Measurements from ENCODE around the gene ADCY2.
A peak's percentile ranks its signal among the peaks of the same experiment; 100 is the strongest.

The ADCY2 gene

DNA sequence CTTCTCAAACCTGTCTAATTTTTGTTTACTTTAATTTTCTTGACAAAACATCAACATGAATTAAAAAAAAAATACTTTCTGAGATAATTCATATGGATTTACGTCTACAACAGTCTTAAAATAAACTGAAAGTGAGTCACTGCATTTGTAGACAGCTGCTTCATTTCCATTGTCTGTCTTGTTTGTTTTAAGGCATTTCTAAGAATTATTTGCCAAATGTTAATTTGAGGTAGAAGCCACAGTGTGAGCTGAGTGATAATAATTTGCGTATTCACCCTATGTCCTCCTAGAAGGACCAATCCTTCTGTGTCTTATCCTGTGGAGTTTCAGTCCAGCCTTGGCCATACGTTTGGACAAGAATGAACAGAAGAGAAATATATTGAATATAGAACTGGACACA is 280.5 kb downstream of the ADCY2 start:
- DNase-seq = no peak

- no peak for DNase-seq
Observed at GRCh38 chr5:7678030-7678429, 282.1 kb downstream of the ADCY2 start.

- DNase-seq = no peak
Observed at GRCh38 chr5:7679663-7680062, 283.7 kb downstream of the ADCY2 start.

DNA sequence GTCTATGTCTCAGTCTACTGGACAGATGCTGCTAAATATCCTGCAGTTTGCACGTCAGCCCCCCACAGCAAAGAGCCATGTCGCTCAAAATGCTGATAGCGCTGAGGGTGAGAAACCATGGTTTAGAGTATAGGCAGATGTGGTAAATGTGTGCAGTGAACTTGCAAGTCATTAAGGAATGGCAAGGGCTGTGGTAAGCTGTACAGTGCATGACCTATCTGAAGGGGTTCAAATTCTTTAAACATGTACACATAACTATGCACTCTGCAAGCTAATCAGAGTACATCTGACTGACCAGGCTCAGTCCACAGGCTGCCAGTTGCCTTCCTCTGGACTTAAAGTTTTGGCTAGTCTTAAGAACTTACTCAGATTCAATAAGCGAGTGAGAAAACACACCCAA is 284.3 kb downstream of the ADCY2 start:
- no peak for DNase-seq

GRCh38 chr5:7682379-7682778 is 286.4 kb downstream of the ADCY2 start:
- no peak for DNase-seq

GRCh38 chr5:7683753-7684152 is 287.8 kb downstream of the ADCY2 start:
- DNase-seq = no peak

DNA sequence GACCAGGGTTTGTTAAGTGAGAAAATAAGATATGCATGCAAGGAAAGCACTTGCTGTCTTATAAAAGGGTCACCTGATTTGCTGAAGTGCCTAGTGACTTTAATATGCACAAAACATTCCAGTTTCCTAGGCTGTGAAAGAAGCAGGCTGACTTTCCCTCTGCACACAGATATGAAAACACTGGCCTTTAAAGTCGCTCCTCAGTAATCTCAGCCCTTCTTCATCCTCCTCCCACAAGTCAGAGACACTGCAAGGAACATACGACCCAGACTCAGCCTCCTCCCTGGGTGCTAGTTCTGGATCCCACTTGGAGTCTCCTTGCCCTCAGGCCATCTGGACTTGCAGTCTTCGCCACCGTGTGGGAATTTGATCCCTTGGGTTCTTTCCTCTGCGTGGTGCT is 288.9 kb downstream of the ADCY2 start:
- no peak for DNase-seq

DNA sequence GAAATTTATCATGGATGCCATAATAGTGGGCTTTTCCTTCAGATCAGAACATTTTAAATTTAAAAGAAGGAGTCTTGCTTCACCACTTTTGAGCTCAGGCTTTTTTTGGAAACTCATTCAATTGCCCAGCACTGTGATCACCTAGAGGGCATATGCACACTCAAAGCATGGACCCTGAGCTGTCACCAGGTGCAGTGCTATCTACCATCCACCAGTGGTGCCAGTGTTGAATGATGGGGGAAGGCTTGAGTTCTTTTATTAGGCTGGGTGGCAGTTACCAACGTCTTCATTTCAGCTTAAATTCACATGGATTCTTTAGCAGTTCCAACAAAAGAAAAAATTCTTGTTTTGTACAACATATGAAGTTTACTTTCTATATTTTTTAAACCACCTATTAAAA is 290.9 kb downstream of the ADCY2 start:
- no peak for DNase-seq

GRCh38 chr5:7690557-7690956 is 294.6 kb downstream of the ADCY2 start:
- no peak for DNase-seq

DNA sequence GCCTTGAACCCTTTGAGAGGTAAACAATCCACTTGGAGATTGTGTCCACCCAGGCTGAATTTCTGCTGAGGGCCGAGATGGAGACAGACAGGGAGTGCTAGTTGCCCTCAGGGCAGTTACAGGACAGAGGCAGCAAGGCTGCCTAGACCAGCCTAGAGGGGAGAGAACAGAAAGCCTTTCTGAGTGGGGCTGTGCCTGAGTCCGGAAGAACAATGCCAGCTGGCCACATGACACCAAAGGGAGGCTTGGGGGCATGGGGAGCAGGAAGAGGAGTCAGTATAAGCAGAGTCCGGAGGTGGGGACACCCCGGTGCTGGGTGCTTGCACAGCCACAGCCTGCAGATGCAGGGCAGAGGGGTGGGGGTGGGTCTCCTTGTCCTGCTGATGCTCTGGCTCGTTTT is 309.3 kb downstream of the ADCY2 start:
- DNase-seq = peak; percentile 84

DNA sequence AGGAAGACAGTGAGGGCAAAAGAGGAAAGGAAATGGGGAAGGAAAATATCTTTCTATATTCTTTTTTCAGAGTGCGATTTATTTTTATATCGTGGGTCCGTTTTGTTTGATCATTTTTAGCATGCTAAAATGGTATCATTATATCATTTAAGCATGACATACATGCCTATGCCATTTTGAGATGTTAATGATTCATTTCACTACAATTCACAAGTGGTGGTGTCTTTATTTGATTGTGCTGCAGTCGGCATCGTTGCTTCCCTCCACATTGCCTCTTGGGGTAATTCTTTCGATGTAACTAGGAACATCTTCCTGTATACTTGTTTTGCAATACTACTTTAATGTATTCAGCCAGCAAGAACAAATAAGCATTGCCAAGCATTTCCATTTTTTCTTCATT is 309.8 kb downstream of the ADCY2 start:
- DNase-seq = no peak

- DNase-seq = no peak
Observed at GRCh38 chr5:7706256-7706655, 310.3 kb downstream of the ADCY2 start.

DNA sequence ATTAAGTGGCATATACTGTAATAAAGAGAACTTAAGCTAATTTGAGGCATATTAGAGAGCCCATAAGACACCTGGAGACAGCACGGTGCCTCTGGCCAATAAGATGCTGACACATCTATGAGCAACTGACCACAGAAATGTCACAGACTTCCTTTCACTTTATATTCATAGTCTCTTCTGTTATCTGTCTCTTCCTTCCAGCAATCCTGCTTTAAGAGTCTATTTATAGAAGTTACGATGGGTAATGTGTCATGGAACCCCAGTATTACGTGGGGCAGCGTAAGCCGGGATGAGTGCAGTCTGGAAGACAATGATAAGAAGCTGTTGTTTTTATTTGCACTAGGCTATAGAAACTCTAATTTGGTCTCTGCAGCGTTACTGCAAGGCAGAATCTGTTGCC is 318.2 kb downstream of the ADCY2 start:
- no peak for DNase-seq

DNA sequence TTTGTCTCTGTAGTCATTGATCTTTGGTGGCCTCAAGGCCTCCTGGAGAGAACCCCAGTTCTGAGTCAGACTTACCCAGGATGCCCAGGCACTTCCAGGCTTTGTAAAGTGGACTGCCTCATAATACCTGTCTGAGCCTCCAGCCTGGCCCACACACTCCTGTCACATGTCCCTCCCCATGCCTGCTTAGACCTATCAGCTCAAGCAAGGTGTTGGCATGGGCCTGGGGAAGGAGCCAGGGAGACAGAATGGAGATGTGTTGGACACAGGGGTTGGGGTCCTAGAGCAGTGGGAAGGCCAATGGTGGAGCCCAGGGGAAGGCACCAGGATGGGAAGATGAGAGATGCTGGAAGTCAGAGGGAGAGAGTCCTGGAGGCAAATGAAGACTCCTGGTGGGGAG is 318.8 kb downstream of the ADCY2 start:
- DNase-seq = no peak

GRCh38 chr5:7717691-7718090 is 321.8 kb downstream of the ADCY2 start:
- no peak for DNase-seq

DNA sequence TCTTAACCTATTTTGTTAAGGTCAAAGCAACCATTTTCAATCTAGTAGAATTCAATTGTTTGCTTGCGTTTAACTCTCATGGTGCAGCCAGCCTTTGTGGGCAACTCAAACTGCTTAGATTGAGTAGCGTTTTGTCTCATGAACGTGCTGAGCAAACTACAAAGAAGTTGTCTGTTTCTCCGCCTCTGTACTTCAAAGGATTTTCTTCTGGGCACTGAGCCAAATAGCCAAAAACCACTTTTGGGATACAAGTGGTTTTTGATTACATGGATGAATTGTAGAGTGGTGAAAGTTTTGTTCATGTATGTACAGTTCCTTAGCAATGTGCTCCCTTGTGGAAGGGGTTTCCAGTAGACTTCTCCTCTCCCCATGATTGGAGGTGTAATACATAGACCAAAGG is 332.1 kb downstream of the ADCY2 start:
- no peak for DNase-seq

DNA sequence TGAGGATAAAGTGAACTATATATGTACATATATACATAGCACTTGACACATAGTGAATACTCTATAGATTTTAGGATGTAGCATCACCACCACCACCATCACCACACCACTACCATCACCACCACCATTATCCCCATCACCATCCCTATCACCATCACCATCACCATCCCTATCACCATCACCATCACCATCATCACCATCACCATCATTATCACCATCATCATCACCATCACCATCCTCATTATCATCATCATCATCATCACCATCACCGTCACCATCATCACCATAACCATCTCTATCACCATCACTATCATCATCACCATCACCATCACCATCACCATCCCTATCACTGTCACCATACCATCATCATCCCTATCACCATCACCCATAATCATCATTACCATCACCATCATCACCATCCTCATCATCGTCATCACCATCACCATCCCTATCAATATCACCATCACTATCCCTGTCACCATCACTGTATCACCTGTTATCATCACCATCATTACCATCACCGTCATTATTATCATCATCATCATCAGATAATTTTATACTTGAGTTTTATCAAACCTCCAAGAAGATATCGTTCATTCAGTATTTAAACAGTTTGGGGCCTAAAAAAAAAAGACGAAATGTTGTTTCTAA is 345.6 kb downstream of the ADCY2 start:
- no peak for DNase-seq

DNA sequence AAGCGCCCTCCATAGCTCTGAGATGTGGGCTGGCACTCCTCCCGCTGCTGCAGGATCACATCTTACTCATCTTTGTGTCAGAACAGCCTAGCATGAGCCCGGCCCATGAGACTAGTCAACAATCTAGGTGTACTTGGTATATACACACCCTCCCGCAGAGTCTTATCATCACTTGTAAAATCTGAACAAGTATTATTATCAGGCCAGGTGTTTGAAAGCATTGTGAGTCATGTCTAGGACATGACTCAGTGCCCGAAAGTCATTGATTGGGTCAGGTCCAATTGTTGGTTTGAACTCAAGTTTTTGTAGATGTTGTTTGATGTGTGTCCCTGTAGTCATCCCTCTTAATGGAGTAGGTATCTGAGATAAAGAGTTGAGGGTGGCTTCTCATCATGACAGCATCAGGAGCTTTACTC is 346.3 kb downstream of the ADCY2 start:
- no peak for DNase-seq

GRCh38 chr5:7745882-7746610 is 350.1 kb downstream of the ADCY2 start:
- peak; percentile 82 for DNase-seq

GRCh38 chr5:7747728-7748127 is 351.8 kb downstream of the ADCY2 start:
- DNase-seq = no peak

DNA sequence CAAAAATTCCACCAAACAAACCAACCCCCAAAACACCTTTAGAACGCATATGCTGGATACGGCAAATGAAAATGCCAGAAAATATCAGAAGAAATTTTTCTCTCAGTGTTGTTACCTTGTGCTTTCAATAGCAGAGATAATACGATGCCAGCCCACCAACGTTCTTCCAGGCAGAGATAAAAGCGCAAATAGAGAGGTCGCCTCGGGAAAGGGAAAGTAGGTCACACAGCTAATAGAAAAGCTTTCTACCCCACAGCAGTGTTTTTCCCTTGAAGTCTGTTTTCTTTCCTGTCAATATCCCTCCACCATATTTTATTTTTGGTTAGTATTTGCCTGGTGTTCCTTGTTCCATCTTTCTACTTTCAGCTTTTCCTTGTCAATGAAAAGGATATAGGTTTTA is 353.7 kb downstream of the ADCY2 start:
- DNase-seq = no peak

GRCh38 chr5:7751874-7752273 is 355.9 kb downstream of the ADCY2 start:
- DNase-seq = no peak

DNA sequence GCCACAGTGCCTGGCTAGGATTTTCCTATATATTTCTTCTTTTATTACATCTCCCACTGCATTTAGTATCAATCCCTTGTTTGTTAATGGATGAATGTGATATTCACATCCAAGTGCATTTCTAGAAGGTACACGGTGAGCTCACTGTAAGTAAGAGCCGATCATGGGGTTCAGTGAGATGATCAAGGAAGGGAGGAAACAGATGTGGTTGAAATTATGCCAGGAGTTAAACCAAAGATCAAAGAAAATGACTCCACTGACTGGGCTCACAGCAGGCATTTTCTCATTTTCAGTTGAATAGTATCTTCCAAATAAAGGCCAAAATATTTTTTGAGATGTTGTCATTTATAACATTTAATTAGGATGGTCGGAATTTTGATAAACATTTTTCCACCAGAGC is 357.2 kb downstream of the ADCY2 start:
- no peak for DNase-seq

GRCh38 chr5:7753596-7753995 is 357.7 kb downstream of the ADCY2 start:
- no peak for DNase-seq

- no peak for DNase-seq
Observed at GRCh38 chr5:7754490-7754889, 358.6 kb downstream of the ADCY2 start.

Measured in islet precursor cell (in vitro differentiated cells).